ENCODE data around the gene MACROH2A2. TPM values are rescaled to one million over a fixed set of nuclear protein-coding genes. Genes with fewer than 3 reads are reported as not detected.

MACROH2A2 gene
- total and polyA plus RNA-seq, 8 donors = 6.7 to 19.3 (median 9.8) TPM

- TF ChIP-seq POLR2A (IDR thresholded peaks at IDR 0.05) (no peak), CTCF (IDR thresholded peaks at IDR 0.05) (no peak), EP300 (IDR thresholded peaks at IDR 0.05) (no peak), POLR2AphosphoS5 (IDR thresholded peaks at IDR 0.05) (no peak)
- Histone ChIP-seq H3K4me1 (peaks cover 7 to 24% (median 14%) of the 10 kb centered on the region in 4 donors), H3K9me3 (no peaks in the 10 kb centered on the region), H3K36me3 (peaks cover 6 to 27% (median 12%) of the 10 kb centered on the region in 4 donors), H3K4me3 (no peak overlapping the region), H3K27me3 (no peaks in the 10 kb centered on the region), H3K27ac (no peak overlapping the region)
- no peak for DNase-seq
- WGBS, 5 donors = 65 to 86% (median 79%) methylated on average over 5 of the region's 5 CpGs
- intact Hi-C loops (cut with DNase I; ENCODE audit: low total_unique reads) = no loop called here
These were observed 87.7 kb downstream of the MACROH2A2 start for GRCh38 chr10:70140297-70140696.

GRCh38 chr10:70142555-70142954 lies 89.9 kb downstream of the MACROH2A2 start:
- Histone ChIP-seq H3K27ac (no peak overlapping the region), H3K4me1 (peaks cover 16 to 34% (median 27%) of the 10 kb centered on the region in 4 donors), H3K4me3 (no peak overlapping the region), H3K27me3 (no peaks in the 10 kb centered on the region), H3K36me3 (peaks cover 6 to 27% (median 12%) of the 10 kb centered on the region in 4 donors), H3K9me3 (no peaks in the 10 kb centered on the region)
- 88 to 94% (median 93%) methylated on average over 10 of the region's 10 CpGs for WGBS, 5 donors
- DNase-seq = no peak
- intact Hi-C loops (cut with DNase I; ENCODE audit: low total_unique reads) = no loop called here
- no peak for TF ChIP-seq CTCF (IDR thresholded peaks at IDR 0.05)
- no peak for TF ChIP-seq POLR2A (IDR thresholded peaks at IDR 0.05)
- no peak for TF ChIP-seq POLR2AphosphoS5 (IDR thresholded peaks at IDR 0.05)
- TF ChIP-seq EP300 (IDR thresholded peaks at IDR 0.05) = no peak

- no peaks in the 10 kb centered on the region for H3K9me3 ChIP-seq
- intact Hi-C loops (cut with DNase I; ENCODE audit: low total_unique reads) = loop anchor here (2.0 kb wide), 1 partner anchor 28 kb away; no protein-coding TSS in a partner anchor
- no peaks in the 10 kb centered on the region for H3K27me3 ChIP-seq
- peaks cover 17 to 34% (median 28%) of the 10 kb centered on the region in 4 donors for H3K4me1 ChIP-seq
- H3K36me3 ChIP-seq = peaks cover 3 to 28% (median 15%) of the 10 kb centered on the region in 4 donors
- WGBS, 5 donors = 82 to 84% (median 82%) methylated on average over 18 of the region's 18 CpGs
- H3K4me3 ChIP-seq = peak overlapping the region in 3 of 4 donors; percentile 57 to 84 (median 68)
- peak overlapping the region in 1 of 5 donors; percentile 94 for H3K27ac ChIP-seq
- no peak for DNase-seq
- no peak for TF ChIP-seq CTCF (IDR thresholded peaks at IDR 0.05)
- no peak for TF ChIP-seq POLR2AphosphoS5 (IDR thresholded peaks at IDR 0.05)
- no peak for TF ChIP-seq EP300 (IDR thresholded peaks at IDR 0.05)
- TF ChIP-seq POLR2A (IDR thresholded peaks at IDR 0.05) = no peak
These were observed 91.9 kb downstream of the MACROH2A2 start for GRCh38 chr10:70144372-70145110.

- DNase-seq = no peak
- TF ChIP-seq POLR2AphosphoS5 (IDR thresholded peaks at IDR 0.05) = no peak
- TF ChIP-seq POLR2A (IDR thresholded peaks at IDR 0.05) = no peak
- TF ChIP-seq CTCF (IDR thresholded peaks at IDR 0.05) = no peak
- TF ChIP-seq EP300 (IDR thresholded peaks at IDR 0.05) = no peak
- peak overlapping the region; percentile 57 to 88 (median 76) for H3K4me3 ChIP-seq
- peaks cover 4 to 28% (median 18%) of the 10 kb centered on the region in 4 donors for H3K36me3 ChIP-seq
- peak overlapping the region; percentile 84 to 95 (median 91) for H3K27ac ChIP-seq
- H3K9me3 ChIP-seq = no peaks in the 10 kb centered on the region
- intact Hi-C loops (cut with DNase I; ENCODE audit: low total_unique reads) = loop anchor here (2.0 kb wide), 1 partner anchor 28 kb away; no protein-coding TSS in a partner anchor
- peaks cover 17 to 34% (median 28%) of the 10 kb centered on the region in 4 donors for H3K4me1 ChIP-seq
- no peaks in the 10 kb centered on the region for H3K27me3 ChIP-seq
- 8 to 80% (median 8%) methylated on average over 1 to 28 of the region's 28 CpGs for WGBS, 5 donors
These were observed 92.6 kb downstream of the MACROH2A2 start for GRCh38 chr10:70145166-70145665.
